ENCODE measurements around the gene CD8B2.
"Not testable (repeated sequence)": the region's sequence is repeated elsewhere in the genome, so short reads cannot be mapped to it uniquely, and the experiment has no call there.

Gene CD8B2

GRCh38 chr2:106508660-106509373, 21.7 kb downstream of the CD8B2 start:
- DNase-seq (ENCODE audit: low read depth); H3K4me3 ChIP-seq (ENCODE audit: low read depth, low read length): not testable (repeated sequence)

GRCh38 chr2:106509374-106509770, 22.2 kb downstream of the CD8B2 start:
- not testable (repeated sequence) for DNase-seq (ENCODE audit: low read depth); H3K4me3 ChIP-seq (ENCODE audit: low read depth, low read length)

- not testable (repeated sequence) for H3K4me3 ChIP-seq (ENCODE audit: low read depth, low read length); DNase-seq (ENCODE audit: low read depth)
These were observed 23.6 kb downstream of the CD8B2 start for GRCh38 chr2:106510791-106511190.

GRCh38 chr2:106511476-106511901, 24.3 kb downstream of the CD8B2 start:
- H3K4me3 ChIP-seq (ENCODE audit: low read depth, low read length); DNase-seq (ENCODE audit: low read depth): not testable (repeated sequence)

- DNase-seq (ENCODE audit: low read depth); H3K4me3 ChIP-seq (ENCODE audit: low read depth, low read length): not testable (repeated sequence)
These were observed 24.8 kb downstream of the CD8B2 start for GRCh38 chr2:106511934-106512333.

- DNase-seq (ENCODE audit: low read depth); H3K4me3 ChIP-seq (ENCODE audit: low read depth, low read length): not testable (repeated sequence)
These were observed 26.2 kb downstream of the CD8B2 start for GRCh38 chr2:106513391-106513790.

GRCh38 chr2:106514827-106515226, 27.7 kb downstream of the CD8B2 start:
- DNase-seq (ENCODE audit: low read depth); H3K4me3 ChIP-seq (ENCODE audit: low read depth, low read length): not testable (repeated sequence)

- H3K4me3 ChIP-seq (ENCODE audit: low read depth, low read length): no peak overlapping the region
- TF ChIP-seq CTCF (IDR thresholded peaks at IDR 0.05; ENCODE audit: insufficient read depth, low read depth, low read length, missing control alignments): no peak
- DNase-seq (ENCODE audit: low read depth): no peak
These were observed 29.3 kb downstream of the CD8B2 start for GRCh38 chr2:106516436-106516835.

- no peak overlapping the region for H3K4me3 ChIP-seq (ENCODE audit: low read depth, low read length)
- TF ChIP-seq CTCF (IDR thresholded peaks at IDR 0.05; ENCODE audit: insufficient read depth, low read depth, low read length, missing control alignments): no peak
- DNase-seq (ENCODE audit: low read depth): no peak
These were observed 29.7 kb downstream of the CD8B2 start for GRCh38 chr2:106516864-106517263.

GRCh38 chr2:106517329-106517728, 30.2 kb downstream of the CD8B2 start:
- TF ChIP-seq CTCF (IDR thresholded peaks at IDR 0.05; ENCODE audit: insufficient read depth, low read depth, low read length, missing control alignments): no peak

GRCh38 chr2:106519767-106520166, 32.6 kb downstream of the CD8B2 start:
- TF ChIP-seq CTCF (IDR thresholded peaks at IDR 0.05; ENCODE audit: insufficient read depth, low read depth, low read length, missing control alignments): no peak
- DNase-seq (ENCODE audit: low read depth): no peak
- H3K4me3 ChIP-seq (ENCODE audit: low read depth, low read length): no peak overlapping the region

More at GRCh38 chr2:106517329-106517728, 30.2 kb downstream of the CD8B2 start:
- no peak for DNase-seq (ENCODE audit: low read depth)
- no peak overlapping the region for H3K4me3 ChIP-seq (ENCODE audit: low read depth, low read length)

All from GM12865 (cell line).